ENCODE data around the gene CSNK2A3.

- no peak for TF ChIP-seq DDX20 (tag; IDR thresholded peaks at IDR 0.05; ENCODE audit: low read depth)
- no peak for TF ChIP-seq MEF2D (tag; conservative IDR thresholded peaks at IDR 0.05; ENCODE audit: low read depth)
- no peak for TF ChIP-seq ZBTB43 (CRISPR knock-in tag; IDR thresholded peaks at IDR 0.05)
- TF ChIP-seq CREB5 (CRISPR knock-in tag; IDR thresholded peaks at IDR 0.05) = no peak
- TF ChIP-seq MLX (CRISPR knock-in tag; conservative IDR thresholded peaks at IDR 0.05) = no peak
- no peak for TF ChIP-seq RAD21 (CRISPR knock-in tag; conservative IDR thresholded peaks at IDR 0.05 in 1 of 2, IDR thresholded peaks at IDR 0.05 in 1 of 2)
- no peak for TF ChIP-seq RB1 (IDR thresholded peaks at IDR 0.05; ENCODE audit: low read depth)
- no peak for TF ChIP-seq ELK1 (CRISPR knock-in tag; IDR thresholded peaks at IDR 0.05)
- TF ChIP-seq TBP (optimal IDR thresholded peaks at IDR 0.05; ENCODE audit: low read depth, low read length) = no peak
- no peak for TF ChIP-seq NR2F6 (CRISPR knock-in tag; IDR thresholded peaks at IDR 0.05)
- TF ChIP-seq ZNF512 (tag; IDR thresholded peaks at IDR 0.05) = no peak
- TF ChIP-seq SRF (CRISPR knock-in tag; IDR thresholded peaks at IDR 0.05) = no peak
- TF ChIP-seq CTCF (IDR thresholded peaks at IDR 0.05 in 2 of 3, conservative IDR thresholded peaks at IDR 0.05 in 1 of 3; ENCODE audit: insufficient read depth in 2 of 3, low read depth in 1 of 3, low read length in 3 of 3) = no peak
Observed at GRCh38 chr11:11348303-11348702, 4.7 kb downstream of the CSNK2A3 start.

Measured in K562 (cell line).